AG10803 (cell line): ENCODE results near the gene MYPOP.
"Not testable (repeated sequence)": the region's sequence is repeated elsewhere in the genome, so short reads cannot be mapped to it uniquely, and the experiment has no call there.

ENCODE experiments used
- DNase-seq: peaks from one replicate; pipeline ENCODE4 v3.0.0; 2010; ENCODE audit warnings: low read depth
- H3K4me3 ChIP-seq: 2 replicates; pipeline ENCODE4 v1.5.1; 2011; ENCODE audit warnings: mild to moderate bottlenecking, low read length, control low read depth
- CTCF ChIP-seq: conservative IDR thresholded peaks from 2 replicates; pipeline ENCODE4 v1.5.1; 2011; ENCODE audit warnings: mild to moderate bottlenecking, low read length, control low read depth, inconsistent platforms

MYPOP gene

GRCh38 chr19:45876411-45877197 lies 25.8 kb downstream of the MYPOP start:
- peak; percentile 49 for DNase-seq

GRCh38 chr19:45876161-45876410 lies 26.3 kb downstream of the MYPOP start:
- no peak for TF ChIP-seq CTCF
- no peak for DNase-seq
- no peak overlapping the region for H3K4me3 ChIP-seq

More at GRCh38 chr19:45876411-45877197, 25.8 kb downstream of the MYPOP start:
- no peak for TF ChIP-seq CTCF
- no peak overlapping the region for H3K4me3 ChIP-seq

- no peak for TF ChIP-seq CTCF
Measured at GRCh38 chr19:45874620-45874966, 27.8 kb downstream of the MYPOP start.

GRCh38 chr19:45873219-45873772 lies 29.1 kb downstream of the MYPOP start:
- DNase-seq, result no peak
- no peak for TF ChIP-seq CTCF
- H3K4me3 ChIP-seq, result no peak overlapping the region

More at GRCh38 chr19:45874620-45874966, 27.8 kb downstream of the MYPOP start:
- no peak overlapping the region for H3K4me3 ChIP-seq
- DNase-seq, result no peak

GRCh38 chr19:45872095-45872919 lies 30.1 kb downstream of the MYPOP start:
- H3K4me3 ChIP-seq, result no peak overlapping the region
- DNase-seq, result no peak
- TF ChIP-seq CTCF, result no peak

- no peak for TF ChIP-seq CTCF
- no peak for DNase-seq
- no peak overlapping the region for H3K4me3 ChIP-seq
Measured at GRCh38 chr19:45870798-45871197, 31.6 kb downstream of the MYPOP start.

- H3K4me3 ChIP-seq, DNase-seq: not testable (repeated sequence)
Measured at GRCh38 chr19:45867241-45867640, 35.2 kb downstream of the MYPOP start.
